HCT116 (cell line): ENCODE measurements around the gene STMND1. TPM values are rescaled to one million over a fixed set of nuclear protein-coding genes. Genes with fewer than 3 reads are reported as not detected.

Experiments
- ATAC-seq: fragments of 200-7000 bp; cut with Tn5 transposase; 2 replicates; pipeline ENCODE4 v1.9.1; 2020; ENCODE audit warnings: mild to moderate bottlenecking, moderate library complexity
- BruUV-seq: library from RNA; stranded (reverse); fragments of 400-500 nt; replicated peaks from 2 replicates; lab custom pipeline; 2021; lab: Mats Ljungman, UMichigan
- CTCF ChIA-PET: fragments of 300-600 bp; sonication (Branson Sonifier 250); formaldehyde crosslinking; loops from one replicate; lab custom pipeline; 2021; ENCODE audit warnings: antibody characterized with exemption; lab: Charles Lee
- POLR2A ChIA-PET: fragments of 300-600, 350-600 bp; sonication (Branson Sonifier 250); formaldehyde crosslinking; loops from one replicate; lab custom pipeline; 2021; ENCODE audit warnings: antibody characterized with exemption; lab: Charles Lee
- RAD21 ChIA-PET, 2 experiments: fragments of 300-600 bp; sonication (Branson Sonifier 250); formaldehyde crosslinking; loops; one replicate each; lab custom pipeline; 2023; ENCODE audit warnings: low total read pairs in 2 of 2; ENCODE audit not compliant: uncharacterized antibody in 2 of 2, unreplicated experiment in 2 of 2, low non-redundant PET in 1 of 2; lab: Charles Lee
- DNase-seq: peaks from one replicate; pipeline ENCODE4 v3.0.0-alpha.2; 2010; ENCODE audit warnings: low read depth, low spot score
- H2AFZ ChIP-seq: fragments of 200-600 bp; shearing (Covaris generic), sonication (generic); 2 replicates; pipeline ENCODE4 v1.6.1; 2017; ENCODE audit warnings: low read depth, mixed run types, mixed read lengths, antibody characterized with exemption, low read length; ENCODE audit not compliant: poor library complexity, severe bottlenecking
- H3K27ac ChIP-seq: 2 replicates; pipeline ENCODE4 v1.5.1; 2012; ENCODE audit warnings: low read depth, low read length
- H3K27me3 ChIP-seq: fragments of 200-600 bp; sonication (generic); 2 replicates; pipeline ENCODE4 v1.6.1; 2016; ENCODE audit warnings: mixed run types, low read length, mixed read lengths; ENCODE audit not compliant: insufficient read depth
- H3K36me3 ChIP-seq, 2 experiments: fragments of 200-500 bp in 1 of 2; fragments of 200-600 bp in 1 of 2; sonication (Bioruptor generic) in 1 of 2; sonication (generic) in 1 of 2; 2 replicates each; pipeline versions ENCODE4 v1.5.1 to v1.6.1; 2014 to 2016; ENCODE audit warnings: low read length in 2 of 2, inconsistent platforms in 1 of 2, mixed read lengths in 1 of 2, mixed run types in 1 of 2; ENCODE audit not compliant: insufficient read depth in 2 of 2, control insufficient read depth in 1 of 2
- H3K4me1 ChIP-seq, 2 experiments: fragments of 200-600 bp in 1 of 2; sonication (generic) in 1 of 2; 2 replicates each; pipeline versions ENCODE4 v1.5.1 to v1.6.1; 2012 to 2017; ENCODE audit warnings: low read length in 2 of 2, inconsistent platforms in 1 of 2, mild to moderate bottlenecking in 1 of 2, mixed read lengths in 1 of 2, mixed run types in 1 of 2, moderate library complexity in 1 of 2; ENCODE audit not compliant: insufficient read depth in 2 of 2, control insufficient read depth in 1 of 2
- H3K4me2 ChIP-seq: fragments of 200-600 bp; sonication (generic); 2 replicates; pipeline ENCODE4 v1.6.1; 2017; ENCODE audit warnings: mixed run types, low read length, mixed read lengths
- H3K4me3 ChIP-seq, 2 experiments: fragments of 200-600 bp in 1 of 2; sonication (generic) in 1 of 2; replicated peaks in 1 of 2; 2 replicates each; pipeline ENCODE4 v1.5.1; 2011 to 2016; ENCODE audit warnings: low read length in 2 of 2, control low read depth in 1 of 2, low read depth in 1 of 2, mild to moderate bottlenecking in 1 of 2, mixed read lengths in 1 of 2, mixed run types in 1 of 2
- H3K79me2 ChIP-seq: fragments of 200-600 bp; sonication (generic); 2 replicates; pipeline ENCODE4 v1.6.1; 2017; ENCODE audit warnings: mild to moderate bottlenecking, mixed run types, low read length, moderate library complexity, mixed read lengths; ENCODE audit not compliant: insufficient read depth
- H3K9ac ChIP-seq: fragments of 200-600 bp; sonication (generic); 2 replicates; pipeline ENCODE4 v1.6.1; 2016; ENCODE audit warnings: low read length, mixed read lengths
- H3K9me2 ChIP-seq: fragments of 200-600 bp; sonication (generic), shearing (Covaris generic); 2 replicates; pipeline ENCODE4 v1.6.1; 2017; ENCODE audit warnings: mixed run types, mild to moderate bottlenecking, moderate library complexity; ENCODE audit not compliant: insufficient read depth
- H3K9me3 ChIP-seq, 2 experiments: fragments of 200-500 bp in 1 of 2; fragments of 200-600 bp in 1 of 2; sonication (Bioruptor generic) in 1 of 2; sonication (generic) in 1 of 2; 2 replicates each; pipeline ENCODE4 v1.6.1; 2014 to 2017; ENCODE audit warnings: low read length in 2 of 2, mixed read lengths in 2 of 2, inconsistent platforms in 1 of 2, low read depth in 1 of 2, mild to moderate bottlenecking in 1 of 2, mixed run types in 1 of 2, moderate library complexity in 1 of 2; ENCODE audit not compliant: control insufficient read depth in 1 of 2, insufficient read depth in 1 of 2
- H4K20me1 ChIP-seq: fragments of 200-600 bp; sonication (generic), shearing (Covaris generic); 2 replicates; pipeline ENCODE4 v1.6.1; 2017; ENCODE audit warnings: mixed run types, mild to moderate bottlenecking, moderate library complexity; ENCODE audit not compliant: insufficient read depth
- CBX3 ChIP-seq: IDR thresholded peaks from 2 replicates; pipeline ENCODE4 v1.6.1; 2012; ENCODE audit warnings: low read depth
- CEBPB ChIP-seq: IDR thresholded peaks from 2 replicates; pipeline ENCODE4 v1.6.1; 2012; ENCODE audit warnings: low read depth
- EZH2 ChIP-seq: fragments of 200-600 bp; sonication (generic); IDR thresholded peaks from 2 replicates; pipeline ENCODE4 v1.6.1; 2017; ENCODE audit warnings: antibody characterized with exemption, mixed run types
- RAD21 ChIP-seq: IDR thresholded peaks from 2 replicates; pipeline ENCODE4 v1.6.1; 2012; ENCODE audit warnings: low read depth, mild to moderate bottlenecking
- SIN3A ChIP-seq: IDR thresholded peaks from 2 replicates; pipeline ENCODE4 v1.6.1; 2012; ENCODE audit warnings: low read depth
- SP1 ChIP-seq: IDR thresholded peaks from 2 replicates; pipeline ENCODE4 v1.6.1; 2012; ENCODE audit warnings: low read depth
- TCF7L2 ChIP-seq: IDR thresholded peaks from 2 replicates; pipeline ENCODE4 v1.7.0; 2011; ENCODE audit warnings: borderline replicate concordance, inconsistent platforms; ENCODE audit not compliant: insufficient read depth, insufficient read length; ENCODE audit errors: extremely low read depth
- ZFX ChIP-seq: fragments of 450-650 bp; IDR thresholded peaks from 2 replicates; pipeline ENCODE4 v1.6.1; 2017
- intact Hi-C: fragments of 100-400 bp; cut with micrococcal nuclease; formaldehyde crosslinking; loops from 2 replicates; pipeline ENCODE4 v1.10.0; 2022
- total RNA-seq: library from RNA; stranded (reverse); gene quantifications from one replicate; pipeline ENCODE4 v1.2.1, GENCODE V29; 2021; ENCODE audit not compliant: unreplicated experiment
- TF ChIP-seq, protein P1 (sequence below): IDR thresholded peaks from 2 replicates; pipeline ENCODE4 v1.6.1; 2012; ENCODE audit warnings: low read depth
- TF ChIP-seq, protein P2 (sequence below): IDR thresholded peaks from 2 replicates; pipeline ENCODE4 v1.6.1; 2012

The STMND1 gene
- total RNA-seq, 1 experiment from 2014 or later, result not detected

DNA sequence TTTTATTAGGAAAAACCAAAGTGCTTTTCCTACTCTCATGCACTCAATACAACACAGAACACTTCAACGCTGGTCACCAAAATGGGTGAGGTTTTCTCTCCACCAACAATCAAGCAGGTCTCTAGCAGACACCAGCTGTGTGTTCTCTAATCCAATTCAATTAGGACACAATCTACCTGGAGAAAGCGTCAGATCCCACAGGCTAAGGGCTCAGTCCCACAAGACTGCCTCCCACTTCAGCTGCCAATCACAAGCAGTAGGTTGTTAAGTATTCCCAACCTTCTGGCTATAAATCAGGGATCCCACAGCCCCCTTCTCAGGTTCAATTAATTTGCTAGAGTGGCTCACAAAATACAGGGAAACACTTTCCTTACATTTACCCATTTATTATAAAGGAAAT lies 47.7 kb downstream of the STMND1 start:
- intact Hi-C loops, result no loop called here
- no peaks in the 10 kb centered on the region for H3K36me3 ChIP-seq
- no peaks in the 10 kb centered on the region for H3K4me1 ChIP-seq
- no peak overlapping the region for H2AFZ ChIP-seq
- no peaks in the 10 kb centered on the region for H3K79me2 ChIP-seq
- H3K27me3 ChIP-seq, result no peaks in the 10 kb centered on the region
- peaks cover 0 to 14% of the 10 kb centered on the region in 2 experiments; a peak in 2 of 4 replicates for H3K9me3 ChIP-seq
- RAD21 ChIA-PET, result no interaction called here
- H3K9me2 ChIP-seq, result no peaks in the 10 kb centered on the region
- no peak overlapping the region for H3K9ac ChIP-seq
- no peak overlapping the region for H3K4me2 ChIP-seq
- no TSS peak for BruUV-seq
- ATAC-seq, result no peak
- H4K20me1 ChIP-seq, result no peaks in the 10 kb centered on the region
- no peak for DNase-seq
- no peak overlapping the region for H3K27ac ChIP-seq
- TF ChIP-seq TCF7L2, result no peak
- no peak for TF ChIP-seq EZH2
- TF ChIP-seq SP1, result no peak
- no peak for TF ChIP-seq CEBPB
- TF ChIP-seq, protein P1, sequence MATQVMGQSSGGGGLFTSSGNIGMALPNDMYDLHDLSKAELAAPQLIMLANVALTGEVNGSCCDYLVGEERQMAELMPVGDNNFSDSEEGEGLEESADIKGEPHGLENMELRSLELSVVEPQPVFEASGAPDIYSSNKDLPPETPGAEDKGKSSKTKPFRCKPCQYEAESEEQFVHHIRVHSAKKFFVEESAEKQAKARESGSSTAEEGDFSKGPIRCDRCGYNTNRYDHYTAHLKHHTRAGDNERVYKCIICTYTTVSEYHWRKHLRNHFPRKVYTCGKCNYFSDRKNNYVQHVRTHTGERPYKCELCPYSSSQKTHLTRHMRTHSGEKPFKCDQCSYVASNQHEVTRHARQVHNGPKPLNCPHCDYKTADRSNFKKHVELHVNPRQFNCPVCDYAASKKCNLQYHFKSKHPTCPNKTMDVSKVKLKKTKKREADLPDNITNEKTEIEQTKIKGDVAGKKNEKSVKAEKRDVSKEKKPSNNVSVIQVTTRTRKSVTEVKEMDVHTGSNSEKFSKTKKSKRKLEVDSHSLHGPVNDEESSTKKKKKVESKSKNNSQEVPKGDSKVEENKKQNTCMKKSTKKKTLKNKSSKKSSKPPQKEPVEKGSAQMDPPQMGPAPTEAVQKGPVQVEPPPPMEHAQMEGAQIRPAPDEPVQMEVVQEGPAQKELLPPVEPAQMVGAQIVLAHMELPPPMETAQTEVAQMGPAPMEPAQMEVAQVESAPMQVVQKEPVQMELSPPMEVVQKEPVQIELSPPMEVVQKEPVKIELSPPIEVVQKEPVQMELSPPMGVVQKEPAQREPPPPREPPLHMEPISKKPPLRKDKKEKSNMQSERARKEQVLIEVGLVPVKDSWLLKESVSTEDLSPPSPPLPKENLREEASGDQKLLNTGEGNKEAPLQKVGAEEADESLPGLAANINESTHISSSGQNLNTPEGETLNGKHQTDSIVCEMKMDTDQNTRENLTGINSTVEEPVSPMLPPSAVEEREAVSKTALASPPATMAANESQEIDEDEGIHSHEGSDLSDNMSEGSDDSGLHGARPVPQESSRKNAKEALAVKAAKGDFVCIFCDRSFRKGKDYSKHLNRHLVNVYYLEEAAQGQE, result no peak
- TF ChIP-seq, protein P2, sequence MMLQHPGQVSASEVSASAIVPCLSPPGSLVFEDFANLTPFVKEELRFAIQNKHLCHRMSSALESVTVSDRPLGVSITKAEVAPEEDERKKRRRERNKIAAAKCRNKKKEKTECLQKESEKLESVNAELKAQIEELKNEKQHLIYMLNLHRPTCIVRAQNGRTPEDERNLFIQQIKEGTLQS, result no peak
- TF ChIP-seq RAD21, result no peak
- no peak for TF ChIP-seq SIN3A
- TF ChIP-seq ZFX, result no peak
- no peak for TF ChIP-seq CBX3
- TF ChIP-seq, all 23 proteins: peak for 0
- ChIA-PET POLR2A (no interaction called here), CTCF (no interaction called here)
- H3K4me3 ChIP-seq, result no peak overlapping the region
